ENCODE measurements around the gene UQCR11.

Gene UQCR11

DNA sequence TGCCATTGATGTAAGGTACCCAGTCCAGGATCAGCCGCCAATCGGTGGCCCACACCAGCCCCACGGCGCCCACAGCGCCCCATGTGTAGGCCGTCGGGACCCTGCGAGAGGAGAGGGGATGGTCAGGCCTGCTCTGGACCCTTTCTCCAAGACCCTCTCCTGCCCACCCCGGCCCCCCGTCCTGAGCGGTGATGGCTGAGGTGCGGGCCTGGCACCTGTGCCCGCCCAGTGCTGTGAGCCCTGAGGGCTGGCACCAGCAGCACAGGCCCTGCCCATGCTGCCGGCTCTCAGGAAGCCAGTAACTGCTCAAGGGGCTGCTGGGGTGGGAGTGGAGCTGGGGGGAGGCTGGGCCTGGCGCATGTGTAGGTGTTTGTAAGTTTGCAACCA lies 5.8 kb downstream of the UQCR11 start:
- DNase-seq (ENCODE audit: insufficient read length, low spot score) (no peak), FAIRE-seq (no peak)
- no peak for TF ChIP-seq POLR2A (IDR thresholded peaks at IDR 0.05; ENCODE audit: low read depth, low read length)

DNA sequence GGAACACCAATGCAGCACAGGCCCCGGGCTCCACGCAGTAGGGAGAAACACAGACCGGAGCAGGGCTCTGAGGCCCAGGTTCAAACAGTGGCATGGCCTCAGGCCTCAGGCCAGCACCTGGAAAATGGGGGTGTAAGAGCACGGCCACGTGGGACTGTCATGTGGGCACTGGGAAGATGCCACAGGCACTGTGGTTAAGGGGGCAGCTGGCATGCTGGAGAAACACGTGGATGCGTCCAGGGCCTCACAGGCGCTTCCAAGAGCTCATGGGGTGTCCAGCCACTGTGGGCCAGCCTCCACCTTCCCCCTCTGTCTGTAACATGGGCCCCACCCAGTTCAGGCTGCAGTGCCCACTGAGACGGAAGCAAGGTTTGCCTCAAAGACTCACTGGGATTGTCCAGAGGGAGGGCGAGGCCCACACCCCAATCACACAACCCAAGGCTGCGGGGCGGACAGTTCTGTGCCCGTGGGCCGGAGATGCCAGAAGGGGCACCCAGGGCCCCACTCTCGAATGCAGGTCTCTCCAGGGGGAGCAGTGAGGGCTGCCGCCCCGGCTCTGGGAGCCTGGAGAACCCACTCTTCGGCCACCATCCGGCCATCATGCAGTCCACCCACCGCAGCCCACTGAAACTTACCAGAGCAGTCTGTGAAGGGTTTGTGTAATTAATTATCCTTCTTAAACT lies 6.3 kb downstream of the UQCR11 start:
- TF ChIP-seq POLR2A (IDR thresholded peaks at IDR 0.05; ENCODE audit: low read depth, low read length), result no peak
- no peak for DNase-seq (ENCODE audit: insufficient read length, low spot score)

DNA sequence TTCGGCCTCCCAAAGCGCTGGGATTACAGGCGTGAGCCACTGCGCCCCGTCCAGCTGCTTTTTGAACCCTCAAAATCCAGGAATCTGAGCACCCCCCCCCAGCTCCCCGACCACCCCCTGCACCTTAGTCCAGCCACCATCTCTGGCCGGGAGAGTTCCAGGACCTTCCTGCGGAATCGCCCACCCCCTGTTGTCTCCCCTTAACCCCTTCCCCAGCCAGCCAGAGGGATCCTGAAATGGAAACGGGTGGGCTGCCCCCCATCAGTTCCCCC lies 11.8 kb downstream of the UQCR11 start:
- TF ChIP-seq POLR2A (IDR thresholded peaks at IDR 0.05; ENCODE audit: low read depth, low read length), result no peak
- DNase-seq (ENCODE audit: insufficient read length, low spot score) (no peak), FAIRE-seq (no peak)

More for the DNA sequence above, 6.3 kb downstream of the UQCR11 start:
- no peak for FAIRE-seq

DNA sequence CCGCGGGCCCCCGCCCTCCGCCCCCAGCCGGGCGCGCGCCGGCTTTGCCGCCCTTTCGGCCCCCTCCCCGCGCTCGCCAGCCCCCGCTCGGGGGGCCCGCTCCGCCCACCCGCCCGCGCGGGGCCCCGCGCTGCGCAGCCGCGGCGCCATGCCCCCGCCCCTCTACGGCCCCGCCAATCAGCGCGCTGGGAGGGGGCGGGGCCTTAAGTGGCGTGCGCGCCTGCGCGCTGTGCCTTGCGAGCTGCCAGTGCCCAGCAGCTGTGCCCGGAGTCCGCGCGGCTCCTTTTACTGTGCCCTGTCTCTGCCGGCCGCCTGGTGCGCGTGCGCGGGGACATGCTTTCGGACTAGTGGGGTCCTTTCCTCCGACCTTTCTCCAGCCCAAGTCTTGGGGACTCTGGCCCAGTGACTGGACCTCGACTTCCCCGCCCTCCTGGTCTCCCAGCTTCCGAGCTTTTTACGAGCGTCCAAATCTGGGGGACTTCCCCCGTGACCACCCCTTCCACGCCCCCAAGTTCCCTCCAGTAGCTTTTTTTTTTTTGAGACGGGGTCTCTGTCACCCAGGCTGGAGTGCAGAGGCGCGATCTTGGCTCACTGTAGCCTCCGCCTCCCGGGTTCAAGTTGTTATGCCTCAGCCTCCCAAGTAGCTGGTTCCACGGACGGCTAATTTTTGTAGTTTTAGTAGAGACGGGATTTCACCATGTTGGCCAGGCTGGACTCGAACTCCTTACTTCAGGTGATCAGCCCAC lies 12.3 kb downstream of the UQCR11 start, which contains the start of gene MBD3:
TSS of gene MBD3 (minus strand) at position 111 of the 746 bp plus-strand sequence. CDS start 234 bp downstream, outside the sequence.
- no peak for FAIRE-seq

DNA sequence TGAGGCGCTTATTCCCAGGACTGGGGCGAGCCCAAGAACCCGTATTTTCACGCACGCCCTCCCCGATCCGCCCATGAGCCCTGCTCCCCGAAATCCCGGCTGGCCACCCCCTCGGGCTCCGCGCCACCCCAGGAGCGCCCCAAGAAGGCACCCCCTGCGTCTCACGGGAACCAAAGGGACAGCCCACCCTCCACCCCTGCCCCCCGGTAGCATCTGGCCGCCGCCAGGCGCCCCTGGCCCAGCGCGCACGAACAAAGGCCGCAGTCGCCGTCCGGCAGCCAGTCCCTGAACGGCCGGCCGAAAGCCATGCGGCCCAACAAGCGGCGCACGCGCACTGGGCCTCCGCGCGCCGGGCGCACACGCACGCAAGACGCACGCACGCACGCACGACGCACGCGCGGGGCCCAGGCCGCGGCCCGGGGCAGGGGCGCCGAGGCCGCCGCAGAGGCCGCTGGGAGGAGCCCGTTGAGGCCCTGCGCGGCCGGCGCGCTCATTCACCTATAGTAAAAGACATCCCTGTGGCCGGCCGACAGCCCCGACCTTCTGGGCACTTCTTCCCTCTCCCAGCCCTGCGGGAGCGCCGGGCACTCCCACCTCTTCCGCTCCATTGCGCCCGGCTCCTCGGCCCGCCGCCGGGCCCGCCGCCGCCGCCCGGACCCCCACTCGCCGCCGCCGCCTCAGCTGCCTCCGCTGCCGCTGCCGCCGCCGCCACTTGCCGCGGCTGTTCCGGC lies 13.1 kb downstream of the UQCR11 start:
- FAIRE-seq (no peak), DNase-seq (ENCODE audit: insufficient read length, low spot score) (peak; percentile 91)
- TF ChIP-seq POLR2A (IDR thresholded peaks at IDR 0.05; ENCODE audit: low read depth, low read length), result peak; percentile 94

More for the DNA sequence above, 12.3 kb downstream of the UQCR11 start, which contains the start of gene MBD3:
- TF ChIP-seq POLR2A (IDR thresholded peaks at IDR 0.05; ENCODE audit: low read depth, low read length), result peak; percentile 59
- peak; percentile 98 for DNase-seq (ENCODE audit: insufficient read length, low spot score)

DNA sequence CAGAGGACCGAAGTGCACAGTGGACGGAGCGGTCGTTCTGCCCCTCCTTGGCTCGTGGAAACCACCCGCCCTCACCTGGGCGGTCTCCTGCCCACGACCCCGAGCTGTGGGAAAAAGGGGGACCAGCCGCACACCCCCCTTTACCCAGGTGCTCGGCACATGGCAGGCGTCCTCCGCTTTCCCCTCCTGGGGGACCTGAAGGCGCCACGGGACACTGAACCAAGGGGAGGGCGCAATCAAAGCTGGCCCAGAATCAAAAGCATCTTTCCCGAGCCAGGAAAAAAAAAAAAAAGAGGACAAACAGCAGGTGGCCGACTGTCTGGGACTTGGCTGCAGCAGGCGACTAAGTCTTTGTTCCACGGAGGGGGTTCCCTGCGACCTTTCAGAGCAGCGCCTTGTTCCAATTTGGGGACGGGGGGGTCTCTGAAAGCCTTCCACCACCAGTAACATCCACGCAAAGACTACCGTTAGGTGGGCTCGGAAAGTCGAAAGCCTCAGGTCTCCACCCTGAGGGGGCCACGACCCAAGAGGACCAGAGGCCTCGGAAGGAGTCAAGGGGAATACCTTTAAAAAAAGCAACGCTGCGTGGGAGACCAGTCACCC lies 13.7 kb downstream of the UQCR11 start:
- FAIRE-seq (no peak), DNase-seq (ENCODE audit: insufficient read length, low spot score) (no peak)
- no peak for TF ChIP-seq POLR2A (IDR thresholded peaks at IDR 0.05; ENCODE audit: low read depth, low read length)

DNA sequence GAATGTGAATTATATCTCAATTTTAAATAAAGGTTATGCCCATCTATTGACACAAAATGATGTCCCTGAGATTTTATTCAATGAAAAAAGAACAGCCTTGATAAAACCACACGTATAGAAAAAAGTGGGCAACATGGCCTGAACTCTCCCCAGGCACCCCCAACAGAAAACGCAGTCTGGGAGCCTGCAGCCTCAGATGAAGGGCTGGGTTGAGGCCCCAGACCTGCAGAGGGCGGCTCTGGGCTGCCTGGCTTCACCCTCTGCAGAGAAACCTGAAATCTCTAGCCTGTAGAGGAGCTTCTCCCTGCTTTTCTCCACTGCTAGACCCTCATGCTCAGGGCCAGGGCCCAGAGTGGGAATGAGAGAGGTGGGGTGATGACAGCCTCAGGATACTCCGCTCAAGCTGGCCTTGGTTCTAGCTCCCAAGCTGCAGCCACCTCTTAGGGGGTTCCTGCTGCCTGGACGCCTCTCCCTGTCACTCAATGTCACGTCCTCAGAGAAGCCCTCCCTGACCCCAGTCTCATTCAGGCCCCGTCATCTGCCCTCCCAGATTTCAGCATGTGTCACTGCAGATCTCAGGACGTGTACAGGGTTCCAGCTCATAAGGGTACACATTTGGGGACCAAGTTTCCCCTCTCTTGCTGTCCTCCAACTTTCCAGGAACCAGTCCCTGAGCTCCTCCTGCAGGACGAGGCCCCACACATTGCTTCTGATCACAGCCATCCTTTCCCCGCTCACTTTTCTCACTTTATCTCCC lies 14.4 kb downstream of the UQCR11 start:
- 0 out of 2 replicates have a peak, but pooled peaks have one; percentile 4 for TF ChIP-seq POLR2A (IDR thresholded peaks at IDR 0.05; ENCODE audit: low read depth, low read length)
- no peak for FAIRE-seq
- no peak for DNase-seq (ENCODE audit: insufficient read length, low spot score)

DNA sequence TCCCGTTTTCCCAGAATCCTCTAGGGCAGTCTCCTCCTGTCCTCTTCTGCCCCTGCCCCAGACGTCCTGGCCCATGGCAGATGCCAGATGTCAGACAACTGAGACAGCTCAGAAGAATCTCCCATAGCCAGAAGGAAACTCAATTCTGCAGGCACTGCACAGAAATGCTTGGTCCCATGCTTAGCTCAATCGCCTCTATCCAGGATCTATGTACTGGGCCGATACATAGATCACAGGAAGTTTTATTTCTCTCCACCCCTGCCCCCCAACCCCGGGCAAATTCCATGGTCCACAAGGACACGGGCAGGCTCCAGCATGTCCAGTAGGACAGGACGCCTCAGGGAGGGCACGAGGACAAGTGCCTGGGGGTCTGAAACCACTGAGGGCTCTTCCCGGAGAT lies 17.4 kb downstream of the UQCR11 start:
- no peak for DNase-seq (ENCODE audit: insufficient read length, low spot score)

DNA sequence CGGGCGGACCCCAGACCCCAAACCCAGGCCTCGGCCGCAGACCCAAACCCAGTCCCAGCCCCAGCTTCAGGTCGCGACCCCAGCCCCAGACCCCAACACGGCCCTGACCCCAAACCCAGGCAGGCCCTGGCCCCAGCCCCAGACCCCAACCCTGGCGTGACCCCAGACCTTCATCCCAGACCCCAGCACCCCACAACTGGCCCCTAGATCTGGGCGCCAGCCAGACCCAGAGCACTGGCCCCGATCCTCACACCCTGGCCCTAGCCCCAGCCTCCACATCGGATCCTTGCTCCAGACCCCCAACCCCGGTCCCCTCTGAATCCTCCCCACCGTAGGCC lies 20.1 kb downstream of the UQCR11 start:
- DNase-seq (ENCODE audit: insufficient read length, low spot score) (no peak), FAIRE-seq (no peak)
- no peak for TF ChIP-seq POLR2A (IDR thresholded peaks at IDR 0.05; ENCODE audit: low read depth, low read length)

More for the DNA sequence above, 17.4 kb downstream of the UQCR11 start:
- TF ChIP-seq POLR2A (IDR thresholded peaks at IDR 0.05; ENCODE audit: low read depth, low read length), result no peak
- FAIRE-seq, result no peak

DNA sequence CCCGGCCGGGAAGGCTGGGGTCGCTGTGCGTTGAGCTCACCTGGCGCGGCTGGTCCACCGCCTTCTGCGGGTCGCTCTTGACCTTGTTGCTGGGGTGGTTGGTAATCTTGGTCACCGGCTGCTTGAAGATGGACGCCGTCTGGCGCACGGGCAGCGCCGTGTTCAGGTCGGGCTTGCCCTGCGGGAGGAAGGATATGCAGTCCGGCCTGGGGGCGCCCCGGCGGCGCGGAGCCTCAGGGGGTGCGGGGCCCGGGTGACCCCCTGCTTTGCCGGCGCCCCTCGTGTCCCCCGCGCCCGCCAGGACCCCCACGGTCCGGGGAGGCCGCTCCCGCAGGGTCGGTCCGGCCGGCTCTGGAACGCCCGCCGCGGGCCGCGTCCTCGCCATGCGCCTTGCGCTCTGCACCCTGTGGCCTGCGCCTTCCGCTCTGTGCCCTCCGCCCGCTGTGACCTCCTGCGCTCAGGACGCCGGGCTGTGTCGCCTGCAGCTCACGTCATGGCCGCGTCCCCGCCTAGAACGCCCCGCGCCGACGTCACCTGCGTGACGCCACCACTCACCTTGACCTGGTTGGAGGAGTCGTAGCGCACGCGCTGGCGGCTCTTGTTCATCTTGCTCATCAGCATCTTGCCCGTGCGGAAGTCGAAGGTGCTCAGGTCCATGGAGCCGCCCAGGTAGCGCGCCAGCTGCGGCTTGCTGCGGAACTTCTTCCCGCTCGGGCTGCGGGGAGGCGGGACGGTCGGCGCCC lies 20.6 kb downstream of the UQCR11 start:
- DNase-seq (ENCODE audit: insufficient read length, low spot score), result no peak
- no peak for FAIRE-seq
- no peak for TF ChIP-seq POLR2A (IDR thresholded peaks at IDR 0.05; ENCODE audit: low read depth, low read length)

DNA sequence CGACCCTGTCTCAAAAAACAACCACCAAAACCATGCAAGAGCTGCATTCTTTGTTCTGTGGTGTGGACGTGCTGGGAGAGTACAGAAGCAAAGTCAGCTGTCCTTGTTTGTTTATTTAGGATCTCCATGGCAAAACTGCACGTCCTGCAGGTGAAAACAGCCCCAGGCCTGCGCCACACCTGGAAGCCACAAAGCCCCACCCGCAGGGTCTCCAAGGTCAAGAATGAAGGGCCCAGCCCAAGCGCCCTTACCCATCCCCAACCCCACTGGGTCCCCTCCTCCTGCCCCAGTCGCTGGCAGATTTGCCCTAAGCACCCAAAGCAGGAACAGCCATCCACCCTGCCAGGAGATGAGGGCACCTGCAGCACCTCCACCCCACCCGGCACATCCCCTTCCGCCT lies 23.1 kb downstream of the UQCR11 start:
- TF ChIP-seq POLR2A (IDR thresholded peaks at IDR 0.05; ENCODE audit: low read depth, low read length), result no peak
- FAIRE-seq (no peak), DNase-seq (ENCODE audit: insufficient read length, low spot score) (no peak)

DNA sequence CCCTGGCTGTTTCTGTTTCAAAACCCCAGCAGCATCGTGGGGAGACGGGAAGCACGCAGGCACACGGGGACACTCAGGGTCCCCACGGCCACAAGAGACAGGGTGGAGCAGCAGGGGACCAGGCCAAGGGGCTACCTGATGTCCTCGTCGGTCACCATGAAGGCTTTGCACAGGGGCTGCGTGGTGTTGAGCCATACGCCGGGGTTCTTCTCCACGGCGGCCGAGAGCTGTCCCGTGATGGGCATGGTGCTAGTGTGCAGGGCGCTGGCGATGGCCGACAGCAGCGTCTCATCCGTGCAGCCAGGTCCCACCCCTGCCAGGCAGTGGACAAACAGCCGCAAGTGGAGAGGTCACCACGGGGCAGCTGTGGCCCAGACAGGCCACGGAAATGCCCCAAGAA lies 24.3 kb downstream of the UQCR11 start:
- no peak for TF ChIP-seq POLR2A (IDR thresholded peaks at IDR 0.05; ENCODE audit: low read depth, low read length)
- no peak for DNase-seq (ENCODE audit: insufficient read length, low spot score)
- FAIRE-seq, result no peak

DNA sequence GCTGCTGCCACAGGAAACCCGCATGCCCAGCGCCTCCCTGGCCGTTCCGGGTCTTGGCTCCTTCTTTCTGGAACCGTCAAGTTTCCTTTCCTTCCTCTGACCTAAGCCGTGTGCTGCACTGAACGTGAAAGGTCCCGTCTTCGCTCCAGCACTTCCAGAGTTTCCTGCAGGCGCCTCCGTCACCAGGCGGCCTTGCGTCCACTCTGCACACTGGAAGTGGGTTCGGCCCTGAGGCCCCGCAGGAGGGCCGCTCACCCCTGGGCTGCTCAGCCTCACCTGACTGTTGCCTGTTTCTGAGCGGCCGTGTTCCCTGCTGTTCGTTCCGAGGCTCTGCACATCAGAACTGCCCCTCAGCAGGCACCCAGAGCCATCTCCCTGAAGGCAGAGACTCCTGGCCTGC lies 24.9 kb downstream of the UQCR11 start:
- no peak for DNase-seq (ENCODE audit: insufficient read length, low spot score)
- no peak for TF ChIP-seq POLR2A (IDR thresholded peaks at IDR 0.05; ENCODE audit: low read depth, low read length)
- no peak for FAIRE-seq
